ENCODE measurements around the gene ABCG2. TPM values are rescaled to one million over a fixed set of nuclear protein-coding genes. Genes with fewer than 3 reads are reported as not detected.
"Not testable (repeated sequence)": the region's sequence is repeated elsewhere in the genome, so short reads cannot be mapped to it uniquely, and the experiment has no call there.

The ABCG2 gene
- total RNA-seq, 1 experiment from 2014 or later, result 3.8 TPM

GRCh38 chr4:88109123-88109881 lies 49.1 kb downstream of the ABCG2 start:
- H3K4me3 Mint-ChIP-seq, result no peak overlapping the region
- ChIA-PET CTCF (interaction anchor here (0.8 kb wide), 1 partner anchor 54 kb away, joined by 3 read pairs; no protein-coding TSS in a partner anchor), POLR2A (interaction anchor here (0.7 kb wide), 1 partner anchor 1124 kb away, joined by 3 read pairs; no protein-coding TSS in a partner anchor)
- no peaks in the 10 kb centered on the region for H3K36me3 Mint-ChIP-seq
- DNase-seq (ENCODE audit: low spot score) (no peak), ATAC-seq (no peak)
- no peaks in the 10 kb centered on the region for H3K9me3 Mint-ChIP-seq
- 0 out of 2 replicates have a peak overlapping the region, but pooled peaks have one; percentile 45 for H3K27ac Mint-ChIP-seq
- TF ChIP-seq, protein P1, sequence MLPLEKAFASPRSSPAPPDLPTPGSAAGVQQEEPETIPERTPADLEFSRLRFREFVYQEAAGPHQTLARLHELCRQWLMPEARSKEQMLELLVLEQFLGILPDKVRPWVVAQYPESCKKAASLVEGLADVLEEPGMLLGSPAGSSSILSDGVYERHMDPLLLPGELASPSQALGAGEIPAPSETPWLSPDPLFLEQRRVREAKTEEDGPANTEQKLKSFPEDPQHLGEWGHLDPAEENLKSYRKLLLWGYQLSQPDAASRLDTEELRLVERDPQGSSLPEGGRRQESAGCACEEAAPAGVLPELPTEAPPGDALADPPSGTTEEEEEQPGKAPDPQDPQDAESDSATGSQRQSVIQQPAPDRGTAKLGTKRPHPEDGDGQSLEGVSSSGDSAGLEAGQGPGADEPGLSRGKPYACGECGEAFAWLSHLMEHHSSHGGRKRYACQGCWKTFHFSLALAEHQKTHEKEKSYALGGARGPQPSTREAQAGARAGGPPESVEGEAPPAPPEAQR (CRISPR knock-in tag; IDR thresholded peaks at IDR 0.05), result no peak
- 0 out of 2 replicates have a peak, but pooled peaks have one; percentile 27 for TF ChIP-seq GABPB1 (CRISPR knock-in tag; IDR thresholded peaks at IDR 0.05)
- no peaks in the 10 kb centered on the region for H3K27me3 Mint-ChIP-seq (ENCODE audit: low read depth)
- no peaks in the 10 kb centered on the region for H3K4me1 Mint-ChIP-seq

DNA sequence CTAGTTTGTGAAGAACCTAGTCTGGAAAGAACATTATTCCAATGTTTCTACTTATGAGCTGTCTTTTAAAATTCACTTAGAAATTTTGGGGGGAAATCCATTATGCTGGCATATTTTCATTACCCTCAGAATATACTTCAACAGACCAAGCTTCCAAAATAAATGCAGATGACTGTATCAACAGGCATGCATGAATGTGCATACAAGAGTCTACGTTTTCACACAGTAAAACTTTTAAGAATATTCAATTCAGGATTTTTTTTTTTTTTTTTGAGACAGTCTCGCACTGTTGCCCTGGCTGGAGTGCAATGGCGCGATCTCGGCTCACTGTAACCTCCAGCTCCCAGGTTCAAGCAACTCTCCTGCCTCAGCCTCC lies 49.7 kb downstream of the ABCG2 start:
- no peaks in the 10 kb centered on the region for H3K4me1 Mint-ChIP-seq
- ChIA-PET CTCF (no interaction called here), POLR2A (interaction anchor here (0.7 kb wide), 1 partner anchor 1124 kb away, joined by 3 read pairs; no protein-coding TSS in a partner anchor)
- H3K9me3 Mint-ChIP-seq, result no peaks in the 10 kb centered on the region
- ATAC-seq (no peak), DNase-seq (ENCODE audit: low spot score) (no peak)
- no peaks in the 10 kb centered on the region for H3K27me3 Mint-ChIP-seq (ENCODE audit: low read depth)
- no peak overlapping the region for H3K27ac Mint-ChIP-seq
- H3K36me3 Mint-ChIP-seq, result no peaks in the 10 kb centered on the region
- TF ChIP-seq SP1 (CRISPR knock-in tag; conservative IDR thresholded peaks at IDR 0.05), result no peak
- TF ChIP-seq FOXJ3 (CRISPR knock-in tag; IDR thresholded peaks at IDR 0.05; ENCODE audit: borderline replicate concordance), result no peak
- TF ChIP-seq USF1 (CRISPR knock-in tag; IDR thresholded peaks at IDR 0.05), result no peak
- no peak for TF ChIP-seq ZNF138 (CRISPR knock-in tag; conservative IDR thresholded peaks at IDR 0.05)
- TF ChIP-seq E2F5 (CRISPR knock-in tag; IDR thresholded peaks at IDR 0.05), result no peak
- TF ChIP-seq ZNF423 (CRISPR knock-in tag; IDR thresholded peaks at IDR 0.05), result no peak
- no peak for TF ChIP-seq TEAD4 (CRISPR knock-in tag; IDR thresholded peaks at IDR 0.05)
- no peak for TF ChIP-seq HMGA2 (CRISPR knock-in tag; IDR thresholded peaks at IDR 0.05)
- no peak for TF ChIP-seq CREB1 (CRISPR knock-in tag; IDR thresholded peaks at IDR 0.05)
- no peak for TF ChIP-seq ZNF512 (CRISPR knock-in tag; IDR thresholded peaks at IDR 0.05; ENCODE audit: borderline replicate concordance)
- no peak for TF ChIP-seq ZBTB21 (CRISPR knock-in tag; IDR thresholded peaks at IDR 0.05; ENCODE audit: borderline replicate concordance)
- TF ChIP-seq ARID4B (CRISPR knock-in tag; IDR thresholded peaks at IDR 0.05; ENCODE audit: borderline replicate concordance), result no peak
- TF ChIP-seq ZNF121 (CRISPR knock-in tag; IDR thresholded peaks at IDR 0.05), result no peak
- TF ChIP-seq ZNF317 (CRISPR knock-in tag; IDR thresholded peaks at IDR 0.05; ENCODE audit: borderline replicate concordance, low read depth), result no peak
- H3K4me3 Mint-ChIP-seq, result no peak overlapping the region

DNA sequence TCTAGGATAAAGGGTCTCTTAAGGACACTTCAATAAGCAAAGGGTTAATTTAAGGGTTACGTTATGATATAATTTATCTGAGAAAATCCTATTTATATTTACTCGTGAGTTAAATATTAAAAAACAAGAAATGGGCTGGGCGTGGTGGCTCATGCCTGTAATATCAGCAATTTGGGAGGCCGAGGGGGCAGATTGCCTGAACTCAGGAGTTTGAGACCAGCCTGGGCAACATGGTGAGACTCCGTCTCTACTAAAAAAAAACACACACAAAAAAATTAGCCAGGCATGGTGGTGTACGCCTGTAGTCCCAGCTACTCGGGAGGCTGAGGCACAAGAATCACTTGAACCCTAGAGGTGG lies 50.4 kb downstream of the ABCG2 start:
- POLR2A ChIA-PET; H3K27me3 Mint-ChIP-seq (ENCODE audit: low read depth): not testable (repeated sequence)

More for the DNA sequence above, 50.4 kb downstream of the ABCG2 start:
- CTCF ChIA-PET; DNase-seq (ENCODE audit: low spot score); H3K4me3 Mint-ChIP-seq; H3K36me3 Mint-ChIP-seq; H3K9me3 Mint-ChIP-seq; H3K27ac Mint-ChIP-seq; ATAC-seq; H3K4me1 Mint-ChIP-seq: not testable (repeated sequence)

All from WTC11 (cell line).